HFF-Myc (cell line): ENCODE results near the gene IL6R.
"Not testable (repeated sequence)": the region's sequence is repeated elsewhere in the genome, so short reads cannot be mapped to it uniquely, and the experiment has no call there.

Experiments used
- DNase-seq: peaks from one replicate; pipeline ENCODE4 v3.0.0-alpha.2; 2011; ENCODE audit warnings: low read depth; ENCODE audit errors: extremely low read depth
- H3K4me3 ChIP-seq: replicated peaks from 2 replicates; pipeline ENCODE4 v1.5.1; 2011; ENCODE audit warnings: low read depth, mild to moderate bottlenecking, control low read depth, low read length
- CTCF ChIP-seq: IDR thresholded peaks from 2 replicates; pipeline ENCODE4 v1.5.1; 2012; ENCODE audit warnings: mild to moderate bottlenecking, low read depth, low read length, control low read depth; ENCODE audit errors: missing control alignments

The IL6R gene

GRCh38 chr1:154483941-154484803 is 79.0 kb downstream of the IL6R start:
- no peak for TF ChIP-seq CTCF
- no peak overlapping the region for H3K4me3 ChIP-seq
- no peak for DNase-seq

- TF ChIP-seq CTCF = no peak
- no peak for DNase-seq
- H3K4me3 ChIP-seq = no peak overlapping the region
Observed at GRCh38 chr1:154485106-154485505, 80.0 kb downstream of the IL6R start.

- TF ChIP-seq CTCF = no peak
- H3K4me3 ChIP-seq = no peak overlapping the region
- no peak for DNase-seq
Observed at GRCh38 chr1:154485910-154486496, 80.9 kb downstream of the IL6R start.

DNA sequence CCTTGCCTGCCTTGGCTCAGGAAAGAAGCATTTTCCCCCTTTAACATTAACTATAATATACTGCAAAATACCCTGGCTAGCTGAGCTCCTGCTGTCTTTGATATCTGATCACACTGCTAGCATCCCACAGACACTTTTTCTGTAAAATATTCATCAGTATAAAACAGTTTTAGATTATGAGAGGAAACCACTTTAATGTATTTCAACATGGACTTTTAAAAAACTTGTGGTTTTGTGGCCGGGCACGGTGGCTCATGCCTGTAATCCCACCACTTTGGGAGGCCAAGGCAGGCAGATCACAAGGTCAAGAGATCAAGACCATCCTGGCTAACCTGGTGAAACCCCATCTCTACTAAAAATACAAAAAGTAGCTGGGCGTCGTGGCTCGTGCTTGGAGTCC is 81.6 kb downstream of the IL6R start:
- not testable (repeated sequence) for H3K4me3 ChIP-seq, DNase-seq

DNA sequence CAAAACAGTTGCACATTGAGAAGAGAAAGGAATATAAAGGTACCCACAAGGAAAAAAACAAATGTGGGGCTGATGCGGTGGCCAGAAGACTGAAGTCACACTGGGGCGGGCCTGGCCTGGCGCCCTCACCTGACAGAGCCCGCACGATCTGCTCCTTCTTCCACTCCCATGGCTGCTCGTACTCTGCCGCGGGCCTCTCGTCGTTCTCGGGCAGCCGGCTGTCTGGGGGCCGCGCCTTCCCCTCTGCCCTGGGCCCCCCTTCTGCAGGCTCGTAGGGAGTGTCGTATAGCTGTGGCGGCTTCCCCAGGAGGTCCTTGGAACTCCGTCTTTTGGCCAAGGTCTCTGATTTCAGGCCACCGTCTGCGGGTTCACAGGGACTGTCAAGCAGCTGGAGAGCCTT is 83.8 kb downstream of the IL6R start:
- H3K4me3 ChIP-seq = no peak overlapping the region
- no peak for TF ChIP-seq CTCF
- DNase-seq = no peak

DNA sequence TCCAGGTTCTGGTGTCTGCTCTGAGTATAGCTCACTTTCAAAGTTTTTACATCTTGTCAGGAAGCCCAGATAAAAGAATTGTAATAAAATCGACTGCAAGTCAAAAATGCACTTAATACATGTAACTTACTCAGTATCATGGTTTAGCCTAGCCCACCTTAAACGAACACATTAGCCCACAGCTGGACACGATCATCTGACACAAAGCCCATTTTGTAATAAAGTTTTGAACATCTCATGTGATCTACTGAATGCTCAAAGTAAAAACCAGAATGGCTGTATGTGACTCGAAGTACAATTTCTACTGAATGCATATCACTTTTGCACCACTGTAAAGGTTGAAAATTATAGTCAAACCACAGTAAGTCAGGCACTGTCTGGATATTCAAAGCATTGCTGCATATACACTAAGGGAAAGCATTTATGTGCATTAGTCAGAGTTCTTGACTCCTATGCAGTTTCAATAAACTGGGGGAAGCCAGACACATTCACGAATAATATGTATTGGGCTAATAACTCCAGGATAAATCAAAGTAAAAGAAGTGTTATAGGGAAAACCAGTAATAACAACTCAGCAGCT is 84.6 kb downstream of the IL6R start:
- no peak for DNase-seq
- no peak overlapping the region for H3K4me3 ChIP-seq
- no peak for TF ChIP-seq CTCF

GRCh38 chr1:154490317-154490716 is 85.2 kb downstream of the IL6R start:
- H3K4me3 ChIP-seq = no peak overlapping the region
- DNase-seq = no peak
- no peak for TF ChIP-seq CTCF
